ENCODE results near the gene PIGL.

DNA sequence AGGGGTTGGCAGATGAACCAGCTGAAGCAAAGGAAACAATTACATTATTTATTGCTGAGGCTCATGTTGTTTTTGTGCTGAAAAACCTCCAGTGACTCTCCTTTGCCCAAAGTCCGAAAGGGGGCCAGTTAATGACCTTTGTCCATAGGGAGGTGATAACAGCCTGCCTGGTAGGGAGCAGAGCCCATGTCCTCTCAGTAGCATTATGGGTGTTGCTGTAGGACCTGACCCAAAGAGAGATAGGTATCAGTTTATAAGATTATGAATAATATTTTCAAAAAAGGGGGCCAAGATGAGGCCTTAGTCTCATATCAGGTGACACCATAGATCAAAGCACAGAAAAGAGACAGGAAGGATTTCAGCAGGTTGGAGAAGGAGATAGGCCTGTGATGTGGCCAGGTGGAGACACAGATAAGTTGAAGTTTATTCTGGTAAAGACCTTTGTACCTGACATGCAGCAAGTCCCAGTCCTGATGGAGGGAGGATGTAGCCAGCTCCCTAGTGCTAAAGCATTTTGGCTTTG is 81.2 kb downstream of the PIGL start:
- TF ChIP-seq, protein P1, sequence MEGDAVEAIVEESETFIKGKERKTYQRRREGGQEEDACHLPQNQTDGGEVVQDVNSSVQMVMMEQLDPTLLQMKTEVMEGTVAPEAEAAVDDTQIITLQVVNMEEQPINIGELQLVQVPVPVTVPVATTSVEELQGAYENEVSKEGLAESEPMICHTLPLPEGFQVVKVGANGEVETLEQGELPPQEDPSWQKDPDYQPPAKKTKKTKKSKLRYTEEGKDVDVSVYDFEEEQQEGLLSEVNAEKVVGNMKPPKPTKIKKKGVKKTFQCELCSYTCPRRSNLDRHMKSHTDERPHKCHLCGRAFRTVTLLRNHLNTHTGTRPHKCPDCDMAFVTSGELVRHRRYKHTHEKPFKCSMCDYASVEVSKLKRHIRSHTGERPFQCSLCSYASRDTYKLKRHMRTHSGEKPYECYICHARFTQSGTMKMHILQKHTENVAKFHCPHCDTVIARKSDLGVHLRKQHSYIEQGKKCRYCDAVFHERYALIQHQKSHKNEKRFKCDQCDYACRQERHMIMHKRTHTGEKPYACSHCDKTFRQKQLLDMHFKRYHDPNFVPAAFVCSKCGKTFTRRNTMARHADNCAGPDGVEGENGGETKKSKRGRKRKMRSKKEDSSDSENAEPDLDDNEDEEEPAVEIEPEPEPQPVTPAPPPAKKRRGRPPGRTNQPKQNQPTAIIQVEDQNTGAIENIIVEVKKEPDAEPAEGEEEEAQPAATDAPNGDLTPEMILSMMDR (IDR thresholded peaks at IDR 0.05 in 8 of 11, conservative IDR thresholded peaks at IDR 0.05 in 3 of 11): no peak
- TF ChIP-seq POLR2A (IDR thresholded peaks at IDR 0.05): no peak

Data from spleen (tissue), 7 donors.